IPS DF 4.7 (cell line): ENCODE measurements around the gene UBE2Q2.
"Not testable (repeated sequence)": the region's sequence is repeated elsewhere in the genome, so short reads cannot be mapped to it uniquely, and the experiment has no call there.

ENCODE experiments used
- DNase-seq: peaks from one replicate; pipeline ENCODE4 v3.0.0-alpha.2; 2013; ENCODE audit warnings: low spot score; ENCODE audit errors: extremely low read depth

The UBE2Q2 gene

GRCh38 chr15:75842722-75843677 lies at the start of gene UBE2Q2:
Gene UBE2Q2 (plus strand): TSS chr15:75843447. CDS start chr15:75843667, 220 bp downstream.
- no peak for DNase-seq

GRCh38 chr15:75796321-75796720 lies 46.9 kb upstream of the UBE2Q2 start:
- DNase-seq = no peak

GRCh38 chr15:75797146-75797545 lies 46.1 kb upstream of the UBE2Q2 start:
- DNase-seq = not testable (repeated sequence)

- DNase-seq = no peak
Measured at GRCh38 chr15:75799190-75799589, 44.1 kb upstream of the UBE2Q2 start.

- DNase-seq = not testable (repeated sequence)
Measured at GRCh38 chr15:75800409-75800808, 42.8 kb upstream of the UBE2Q2 start.

- DNase-seq = peak; percentile 75
Measured at GRCh38 chr15:75801859-75802593, 41.2 kb upstream of the UBE2Q2 start.

- DNase-seq = not testable (repeated sequence)
Measured at GRCh38 chr15:75807486-75807885, 35.8 kb upstream of the UBE2Q2 start.

GRCh38 chr15:75808009-75808408 lies 35.2 kb upstream of the UBE2Q2 start:
- not testable (repeated sequence) for DNase-seq

- DNase-seq = no peak
Measured at GRCh38 chr15:75808563-75808962, 34.7 kb upstream of the UBE2Q2 start.

- DNase-seq = peak; percentile 64
Measured at GRCh38 chr15:75809986-75810750, 33.1 kb upstream of the UBE2Q2 start.

GRCh38 chr15:75810874-75811498 lies 32.3 kb upstream of the UBE2Q2 start:
- DNase-seq = no peak

- DNase-seq = no peak
Measured at GRCh38 chr15:75811626-75812025, 31.6 kb upstream of the UBE2Q2 start.

GRCh38 chr15:75814794-75815193 lies 28.5 kb upstream of the UBE2Q2 start:
- no peak for DNase-seq

GRCh38 chr15:75815811-75816719 lies 27.2 kb upstream of the UBE2Q2 start:
- no peak for DNase-seq

GRCh38 chr15:75817138-75817935 lies 25.9 kb upstream of the UBE2Q2 start:
- DNase-seq = no peak

- DNase-seq = no peak
Measured at GRCh38 chr15:75820206-75820605, 23.0 kb upstream of the UBE2Q2 start.

GRCh38 chr15:75821786-75822345 lies 21.4 kb upstream of the UBE2Q2 start:
- DNase-seq = no peak

- DNase-seq = no peak
Measured at GRCh38 chr15:75822685-75823278, 20.5 kb upstream of the UBE2Q2 start.
